PFSK-1 (cell line): Measurements from ENCODE around the gene VPS13D.

ENCODE experiments used
- POLR2AphosphoS5 ChIP-seq: IDR thresholded peaks from 2 replicates; pipeline ENCODE4 v1.6.1; 2012; ENCODE audit warnings: low read depth, mild to moderate bottlenecking, control low read depth, low read length, moderate library complexity
- SIN3A ChIP-seq: IDR thresholded peaks from 2 replicates; pipeline ENCODE4 v1.6.1; 2012; ENCODE audit warnings: mild to moderate bottlenecking, low read length, moderate library complexity, borderline replicate concordance; ENCODE audit not compliant: insufficient read depth
- TAF1 ChIP-seq: IDR thresholded peaks from 2 replicates; pipeline ENCODE4 v1.6.1; 2012; ENCODE audit warnings: low read length, control low read depth, borderline replicate concordance; ENCODE audit not compliant: insufficient read depth

DNA sequence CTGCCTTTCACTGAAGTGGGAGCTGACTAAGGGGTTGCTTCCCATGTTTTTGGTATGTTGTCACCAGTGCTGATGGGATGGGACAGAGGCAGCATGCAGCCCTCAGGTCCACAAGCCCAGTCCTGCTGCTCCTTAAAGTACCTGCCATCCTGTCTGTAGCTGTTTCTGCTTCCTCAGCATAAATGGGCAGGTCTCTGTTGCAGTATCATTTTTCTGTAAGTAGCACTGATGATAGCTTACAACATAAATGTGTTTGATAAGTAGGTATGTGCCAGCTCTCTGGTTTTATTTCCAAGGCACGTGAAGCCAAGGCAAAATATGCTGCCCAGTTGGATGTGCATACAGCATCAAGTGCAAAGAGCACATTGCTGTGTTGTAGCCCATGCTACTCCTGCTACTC, 173.0 kb downstream of the VPS13D start:
- TF ChIP-seq SIN3A (no peak), TAF1 (no peak), POLR2AphosphoS5 (no peak)
